Activated naive CD4-positive, alpha-beta T cell treated with anti-CD3 and anti-CD28 coated beads, Interleukin-2, amount 10 ng/mL, durations not matched to agents 7 days and 5 days (primary cell): ENCODE measurements around the gene TXNDC11.

Experiments used
- CTCF ChIA-PET: fragments of 350-600 bp; sonication (Branson Sonifier 250); formaldehyde crosslinking; loops from one replicate; lab custom pipeline; 2021; ENCODE audit warnings: antibody characterized with exemption; lab: Charles Lee
- DNase-seq: peaks from one replicate; pipeline ENCODE4 v3.0.0-alpha.2; 2020
- H3K27ac Mint-ChIP-seq: one replicate; pipeline ENCODE4 v1.8.0; 2021; ENCODE audit warnings: mild to moderate bottlenecking, moderate library complexity, mixed read lengths
- H3K27me3 Mint-ChIP-seq: one replicate; pipeline ENCODE4 v1.8.0; 2021; ENCODE audit warnings: mild to moderate bottlenecking, mixed read lengths
- H3K36me3 Mint-ChIP-seq: one replicate; pipeline ENCODE4 v1.8.0; 2021; ENCODE audit warnings: mixed read lengths
- H3K4me1 Mint-ChIP-seq: one replicate; pipeline ENCODE4 v1.8.0; 2021; ENCODE audit warnings: mixed read lengths
- H3K4me3 Mint-ChIP-seq: one replicate; pipeline ENCODE4 v1.8.0; 2021; ENCODE audit warnings: mild to moderate bottlenecking, moderate library complexity, mixed read lengths
- H3K9me3 Mint-ChIP-seq: one replicate; pipeline ENCODE4 v1.8.0; 2021; ENCODE audit warnings: mixed read lengths

Gene TXNDC11

GRCh38 chr16:11642765-11643116 lies 99.9 kb downstream of the TXNDC11 start:
- H3K27me3 Mint-ChIP-seq, result peaks cover 30% of the 10 kb centered on the region
- CTCF ChIA-PET, result interaction anchor here (0.9 to 6.8 kb wide), 7 partner anchors 12 to 243 kb away, joined by 3 to 106 read pairs (median 9); no protein-coding TSS in a partner anchor
- no peaks in the 10 kb centered on the region for H3K36me3 Mint-ChIP-seq
- no peak overlapping the region for H3K4me3 Mint-ChIP-seq
- no peaks in the 10 kb centered on the region for H3K9me3 Mint-ChIP-seq
- H3K4me1 Mint-ChIP-seq, result peaks cover 20% of the 10 kb centered on the region
- no peak for DNase-seq
- H3K27ac Mint-ChIP-seq, result no peak overlapping the region

GRCh38 chr16:11640987-11641817 lies 101.5 kb downstream of the TXNDC11 start:
- peaks cover 20% of the 10 kb centered on the region for H3K4me1 Mint-ChIP-seq
- DNase-seq, result peak; percentile 51
- CTCF ChIA-PET, result interaction anchor here (0.5 to 6.8 kb wide), 21 partner anchors 10 to 677 kb away, joined by 3 to 106 read pairs (median 3); no protein-coding TSS in a partner anchor

GRCh38 chr16:11639925-11640899 lies 102.4 kb downstream of the TXNDC11 start:
- DNase-seq, result no peak
- Mint-ChIP-seq H3K9me3 (no peaks in the 10 kb centered on the region), H3K27ac (no peak overlapping the region), H3K4me3 (no peak overlapping the region), H3K36me3 (no peaks in the 10 kb centered on the region), H3K4me1 (peaks cover 20% of the 10 kb centered on the region), H3K27me3 (peaks cover 43% of the 10 kb centered on the region)
- CTCF ChIA-PET, result interaction anchor here (0.8 to 6.8 kb wide), 17 partner anchors 9 to 676 kb away, joined by 3 to 106 read pairs (median 3); no protein-coding TSS in a partner anchor

More at GRCh38 chr16:11640987-11641817, 101.5 kb downstream of the TXNDC11 start:
- Mint-ChIP-seq H3K36me3 (no peaks in the 10 kb centered on the region), H3K27ac (no peak overlapping the region), H3K4me3 (no peak overlapping the region), H3K27me3 (peaks cover 33% of the 10 kb centered on the region), H3K9me3 (no peaks in the 10 kb centered on the region)

GRCh38 chr16:11639008-11639562 lies 103.6 kb downstream of the TXNDC11 start:
- Mint-ChIP-seq H3K4me3 (no peak overlapping the region), H3K4me1 (peaks cover 20% of the 10 kb centered on the region), H3K36me3 (no peaks in the 10 kb centered on the region), H3K27ac (no peak overlapping the region), H3K9me3 (no peaks in the 10 kb centered on the region), H3K27me3 (peaks cover 43% of the 10 kb centered on the region)
- DNase-seq, result no peak
- CTCF ChIA-PET, result interaction anchor here (1.5 to 6.8 kb wide), 2 partner anchors 106 to 107 kb away, joined by 5 to 106 read pairs; no protein-coding TSS in a partner anchor

- H3K4me3 Mint-ChIP-seq, result no peak overlapping the region
- no peaks in the 10 kb centered on the region for H3K9me3 Mint-ChIP-seq
- no peak for DNase-seq
- peaks cover 20% of the 10 kb centered on the region for H3K4me1 Mint-ChIP-seq
- H3K36me3 Mint-ChIP-seq, result no peaks in the 10 kb centered on the region
- H3K27ac Mint-ChIP-seq, result no peak overlapping the region
- CTCF ChIA-PET, result interaction anchor here (0.6 to 1.5 kb wide), 2 partner anchors 36 to 106 kb away, joined by 3 to 5 read pairs; no protein-coding TSS in a partner anchor
- H3K27me3 Mint-ChIP-seq, result peaks cover 33% of the 10 kb centered on the region
These were observed 104.5 kb downstream of the TXNDC11 start for GRCh38 chr16:11638140-11638539.

GRCh38 chr16:11637320-11637719 lies 105.3 kb downstream of the TXNDC11 start:
- no peaks in the 10 kb centered on the region for H3K9me3 Mint-ChIP-seq
- H3K4me1 Mint-ChIP-seq, result peaks cover 17% of the 10 kb centered on the region
- peaks cover 35% of the 10 kb centered on the region for H3K27me3 Mint-ChIP-seq
- H3K27ac Mint-ChIP-seq, result no peak overlapping the region
- DNase-seq, result no peak
- CTCF ChIA-PET, result interaction anchor here (1.5 kb wide), 1 partner anchor 105 kb away, joined by 5 read pairs; no protein-coding TSS in a partner anchor
- H3K4me3 Mint-ChIP-seq, result no peak overlapping the region
- no peaks in the 10 kb centered on the region for H3K36me3 Mint-ChIP-seq

GRCh38 chr16:11636172-11636721 lies 106.4 kb downstream of the TXNDC11 start:
- CTCF ChIA-PET, result no interaction called here
- Mint-ChIP-seq H3K4me1 (peaks cover 13% of the 10 kb centered on the region), H3K27me3 (peaks cover 44% of the 10 kb centered on the region), H3K27ac (no peak overlapping the region), H3K4me3 (no peak overlapping the region), H3K36me3 (no peaks in the 10 kb centered on the region), H3K9me3 (no peaks in the 10 kb centered on the region)
- no peak for DNase-seq

- H3K9me3 Mint-ChIP-seq, result no peaks in the 10 kb centered on the region
- CTCF ChIA-PET, result interaction anchor here (1.2 kb wide), 1 partner anchor 103 kb away, joined by 5 read pairs; no protein-coding TSS in a partner anchor
These were observed 106.9 kb downstream of the TXNDC11 start for GRCh38 chr16:11635679-11636171.

GRCh38 chr16:11635113-11635652 lies 107.5 kb downstream of the TXNDC11 start:
- DNase-seq, result no peak

More at GRCh38 chr16:11635679-11636171, 106.9 kb downstream of the TXNDC11 start:
- no peak for DNase-seq
- H3K27ac Mint-ChIP-seq, result no peak overlapping the region
- peaks cover 14% of the 10 kb centered on the region for H3K4me1 Mint-ChIP-seq
- H3K36me3 Mint-ChIP-seq, result no peaks in the 10 kb centered on the region
- no peak overlapping the region for H3K4me3 Mint-ChIP-seq
- H3K27me3 Mint-ChIP-seq, result peaks cover 42% of the 10 kb centered on the region

GRCh38 chr16:11634312-11634711 lies 108.3 kb downstream of the TXNDC11 start:
- DNase-seq, result no peak
- CTCF ChIA-PET, result interaction anchor here (1.2 kb wide), 1 partner anchor 102 kb away, joined by 5 read pairs; no protein-coding TSS in a partner anchor
- no peak overlapping the region for H3K4me3 Mint-ChIP-seq
- peaks cover 20% of the 10 kb centered on the region for H3K4me1 Mint-ChIP-seq
- H3K27me3 Mint-ChIP-seq, result peaks cover 37% of the 10 kb centered on the region
- H3K27ac Mint-ChIP-seq, result no peak overlapping the region
- H3K36me3 Mint-ChIP-seq, result no peaks in the 10 kb centered on the region
- no peaks in the 10 kb centered on the region for H3K9me3 Mint-ChIP-seq

More at GRCh38 chr16:11635113-11635652, 107.5 kb downstream of the TXNDC11 start:
- peaks cover 39% of the 10 kb centered on the region for H3K27me3 Mint-ChIP-seq
- CTCF ChIA-PET, result interaction anchor here (1.2 kb wide), 1 partner anchor 103 kb away, joined by 5 read pairs; no protein-coding TSS in a partner anchor
- H3K36me3 Mint-ChIP-seq, result no peaks in the 10 kb centered on the region
- no peak overlapping the region for H3K27ac Mint-ChIP-seq
- H3K4me3 Mint-ChIP-seq, result no peak overlapping the region
- H3K4me1 Mint-ChIP-seq, result peaks cover 14% of the 10 kb centered on the region
- H3K9me3 Mint-ChIP-seq, result no peaks in the 10 kb centered on the region

- H3K4me1 Mint-ChIP-seq, result peaks cover 27% of the 10 kb centered on the region
- DNase-seq, result no peak
- H3K9me3 Mint-ChIP-seq, result no peaks in the 10 kb centered on the region
- H3K27me3 Mint-ChIP-seq, result peaks cover 37% of the 10 kb centered on the region
- H3K4me3 Mint-ChIP-seq, result no peak overlapping the region
- CTCF ChIA-PET, result no interaction called here
- H3K36me3 Mint-ChIP-seq, result no peaks in the 10 kb centered on the region
- H3K27ac Mint-ChIP-seq, result no peak overlapping the region
These were observed 109.5 kb downstream of the TXNDC11 start for GRCh38 chr16:11633113-11633512.

GRCh38 chr16:11632455-11632939 lies 110.2 kb downstream of the TXNDC11 start:
- DNase-seq, result no peak
- CTCF ChIA-PET, result no interaction called here
- no peak overlapping the region for H3K4me3 Mint-ChIP-seq
- H3K36me3 Mint-ChIP-seq, result no peaks in the 10 kb centered on the region
- peaks cover 37% of the 10 kb centered on the region for H3K27me3 Mint-ChIP-seq
- H3K4me1 Mint-ChIP-seq, result peaks cover 30% of the 10 kb centered on the region
- no peaks in the 10 kb centered on the region for H3K9me3 Mint-ChIP-seq
- H3K27ac Mint-ChIP-seq, result no peak overlapping the region
